Measurements from ENCODE around the gene MVB12A.

MVB12A gene

DNA sequence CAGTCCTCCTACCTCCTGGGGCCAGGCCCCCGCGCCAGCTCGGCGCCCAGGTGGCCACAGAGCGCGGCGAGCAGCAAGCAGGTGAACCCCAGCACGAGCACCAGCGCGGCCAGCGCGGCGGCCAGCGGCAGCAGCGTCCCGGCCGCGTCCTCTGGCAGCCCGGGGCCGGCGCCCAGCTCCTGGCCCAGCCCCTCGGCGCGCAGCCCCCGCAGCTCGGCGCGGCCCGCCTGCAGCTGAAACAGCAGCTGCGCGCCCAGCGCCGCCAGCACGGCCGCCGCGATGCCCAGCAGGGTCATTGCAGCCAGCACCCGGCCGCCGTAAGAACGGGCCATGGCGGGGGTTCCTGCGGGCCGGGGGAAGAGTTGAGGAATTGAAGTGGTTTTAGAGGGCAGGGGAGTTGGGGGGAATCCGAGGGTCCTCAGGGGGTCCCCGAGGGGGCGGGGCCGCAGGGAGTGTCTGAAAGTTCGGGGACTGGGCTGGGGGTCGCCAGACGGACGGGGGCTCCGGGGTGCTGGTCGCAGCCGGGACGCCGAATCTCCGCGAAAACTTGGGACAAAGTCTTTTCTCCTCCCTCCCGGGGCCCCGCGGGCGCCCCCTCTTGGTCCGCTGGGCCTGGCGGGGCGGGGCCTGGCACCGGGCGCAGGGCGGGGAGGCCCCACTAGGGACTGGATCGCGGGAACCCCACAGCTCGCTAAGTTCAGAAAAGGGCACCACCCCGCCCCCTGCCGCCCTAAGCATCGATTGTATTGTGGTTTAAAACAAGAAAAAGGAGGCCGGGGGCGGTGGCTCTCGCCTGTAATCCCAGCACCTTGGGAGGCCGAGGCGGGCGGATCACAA lies 28.5 kb downstream of the MVB12A start, which contains the start of gene TMEM221:
TMEM221 (minus strand) TSS at position 538 of the 837 bp plus-strand sequence; CDS start at position 332, 206 bp downstream.
- DNase-seq = no peak

DNA sequence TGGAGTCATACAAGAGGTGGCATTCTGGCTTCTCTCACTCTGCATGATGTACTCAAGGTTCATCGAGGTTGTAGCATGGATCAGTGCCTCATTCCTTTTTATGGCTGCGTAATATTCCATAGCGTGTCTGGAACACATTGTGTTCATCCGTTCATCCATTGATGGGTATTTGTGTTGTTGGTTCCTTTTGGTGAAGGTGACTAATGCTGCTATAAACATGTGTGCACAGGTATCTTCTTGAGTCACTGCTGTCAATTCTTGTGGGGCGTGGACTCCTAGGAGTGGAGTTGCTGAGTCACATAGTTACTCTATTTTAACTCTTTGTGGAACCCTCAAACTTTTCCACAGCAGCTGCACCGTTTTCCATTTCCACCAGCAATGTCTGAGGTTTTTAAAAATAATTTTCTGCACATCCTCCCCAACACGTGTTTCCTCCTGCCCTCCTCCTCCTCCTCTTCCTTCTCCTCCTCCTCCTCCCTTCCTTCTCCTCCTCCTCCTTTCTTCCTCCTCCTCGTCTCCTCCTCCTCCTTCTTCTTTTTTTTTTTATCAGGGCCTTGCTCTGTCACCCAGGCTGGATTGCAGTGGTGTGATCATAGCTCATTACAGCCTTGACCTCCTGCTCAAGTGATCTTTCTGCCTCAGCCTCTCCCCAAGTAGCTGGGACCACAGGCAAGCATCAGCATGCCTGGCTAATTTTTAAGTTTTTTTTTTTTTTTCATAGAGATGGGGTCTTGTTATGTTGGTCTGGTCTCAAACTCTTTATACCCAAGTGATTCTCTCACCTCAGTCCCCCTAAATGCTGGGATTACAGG lies 30.6 kb downstream of the MVB12A start:
- no peak for DNase-seq

DNA sequence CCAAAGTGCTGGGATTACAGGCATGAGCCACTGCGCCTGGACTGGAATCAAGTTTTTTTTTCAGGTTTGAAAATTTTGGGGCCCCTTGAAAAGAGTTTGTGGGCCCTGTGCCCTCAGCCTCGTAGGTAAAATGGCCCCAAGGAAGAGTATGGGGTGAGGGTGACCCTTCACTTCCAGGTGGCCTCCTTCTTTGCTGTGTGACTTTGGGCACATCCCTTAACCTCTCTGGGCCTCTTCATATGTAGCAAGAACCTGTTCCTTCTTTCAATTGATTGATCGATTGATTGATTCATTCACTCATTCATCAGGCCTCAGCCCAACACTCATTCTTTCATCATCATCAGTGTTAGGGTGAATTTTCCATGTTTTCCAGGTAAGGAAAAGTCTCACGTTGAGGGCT lies 32.0 kb downstream of the MVB12A start:
- no peak for DNase-seq

DNA sequence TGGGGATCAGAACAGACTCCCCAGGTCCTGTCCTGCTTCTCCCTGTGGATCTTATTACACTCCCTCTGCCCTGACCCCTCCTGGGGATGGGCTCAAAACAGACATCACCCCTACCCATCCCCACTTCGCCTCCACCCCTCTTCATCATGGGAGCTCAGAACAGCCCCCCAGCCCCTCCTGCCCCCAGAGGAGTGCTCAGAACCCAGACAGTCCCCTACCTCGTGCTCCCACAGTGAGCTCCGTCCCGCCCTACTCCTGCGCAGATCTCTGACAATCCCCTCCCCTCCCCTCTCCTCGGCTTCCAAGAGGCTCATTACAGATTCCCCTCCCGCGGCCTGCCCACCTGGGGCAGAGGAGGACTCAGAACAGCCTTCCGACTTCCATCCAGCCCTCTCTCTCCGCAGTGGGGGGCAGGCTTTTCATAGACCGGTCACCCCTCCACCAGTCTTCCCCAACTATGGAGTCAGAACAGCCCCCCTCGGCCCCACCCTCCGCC lies 34.8 kb downstream of the MVB12A start:
- DNase-seq = no peak

DNA sequence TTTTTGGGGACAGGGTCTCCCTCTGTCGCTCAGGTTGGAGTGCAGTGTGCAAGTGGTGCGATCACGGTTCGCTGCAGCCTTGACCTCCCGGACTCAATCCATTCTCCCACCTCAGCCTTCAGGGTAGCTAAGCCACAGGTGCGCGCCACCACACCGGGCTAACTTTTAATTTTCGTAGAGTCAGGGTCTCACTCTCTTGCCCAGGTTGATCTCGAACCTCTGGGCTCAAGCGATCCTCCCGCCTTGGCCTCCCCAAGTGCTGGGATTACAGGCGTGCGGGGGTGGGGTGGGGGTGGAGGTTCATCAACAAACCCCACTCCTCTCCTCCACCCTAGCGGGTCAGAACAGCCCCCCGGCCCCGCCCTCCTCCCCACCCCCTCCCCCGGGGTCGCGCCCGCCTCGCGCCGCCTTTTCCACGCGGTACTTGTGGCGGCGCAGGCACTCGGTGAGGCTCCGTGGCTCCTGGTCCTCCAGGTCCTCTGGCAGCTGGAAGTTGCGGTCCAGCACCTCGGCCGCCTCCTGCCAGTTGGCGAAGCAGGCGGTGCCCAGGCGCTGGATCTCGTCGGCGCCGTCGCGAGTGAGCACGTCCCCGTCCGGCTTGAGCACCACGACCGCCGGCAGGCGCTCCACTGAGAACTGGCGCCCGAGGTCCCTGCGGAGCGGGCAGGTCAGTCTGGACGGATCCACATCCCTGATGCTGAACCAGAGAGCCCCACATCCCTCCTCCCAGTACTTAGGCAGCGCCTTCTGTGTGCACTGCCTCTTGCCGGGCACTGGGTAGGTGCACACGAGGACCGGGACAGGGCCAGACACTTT lies 35.7 kb downstream of the MVB12A start:
- no peak for DNase-seq

DNA sequence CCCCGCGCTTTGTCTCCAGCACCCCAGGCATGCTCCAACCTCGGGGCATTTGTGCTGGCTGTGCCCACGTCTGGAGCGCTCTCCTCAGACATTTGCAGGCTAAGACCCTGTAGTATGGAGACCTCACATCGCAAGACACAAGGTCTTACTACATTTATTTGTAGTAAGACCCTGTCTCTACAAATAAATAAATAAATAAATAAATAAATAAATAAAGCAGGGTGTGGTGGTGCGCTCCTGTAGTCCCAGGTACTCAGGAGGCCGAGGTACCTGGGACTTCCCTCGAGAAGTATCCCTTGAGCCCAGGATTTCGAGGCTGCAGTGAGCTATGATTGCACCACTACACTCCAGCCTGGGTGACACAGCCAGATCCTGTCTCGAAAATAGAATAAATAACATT lies 36.3 kb downstream of the MVB12A start:
- no peak for DNase-seq

DNA sequence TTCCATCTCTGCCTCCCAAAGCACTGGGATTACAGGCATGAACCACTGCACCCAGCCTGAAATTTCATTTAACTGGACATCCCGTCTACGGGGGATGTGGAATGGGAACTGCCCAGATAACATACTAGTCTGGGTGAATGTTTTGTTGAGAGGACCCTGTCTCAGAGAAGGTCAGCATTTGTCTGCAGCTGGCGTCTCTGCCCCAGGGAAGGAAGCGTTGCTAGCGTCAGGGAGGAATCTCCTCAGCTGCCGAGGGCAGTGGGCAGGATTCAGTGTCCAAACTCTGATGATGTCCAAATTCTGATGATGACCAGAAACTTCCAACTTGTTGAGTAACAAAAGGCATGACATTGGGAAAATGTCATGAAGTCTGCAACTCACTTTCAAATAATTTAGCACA lies 37.8 kb downstream of the MVB12A start:
- DNase-seq = no peak

DNA sequence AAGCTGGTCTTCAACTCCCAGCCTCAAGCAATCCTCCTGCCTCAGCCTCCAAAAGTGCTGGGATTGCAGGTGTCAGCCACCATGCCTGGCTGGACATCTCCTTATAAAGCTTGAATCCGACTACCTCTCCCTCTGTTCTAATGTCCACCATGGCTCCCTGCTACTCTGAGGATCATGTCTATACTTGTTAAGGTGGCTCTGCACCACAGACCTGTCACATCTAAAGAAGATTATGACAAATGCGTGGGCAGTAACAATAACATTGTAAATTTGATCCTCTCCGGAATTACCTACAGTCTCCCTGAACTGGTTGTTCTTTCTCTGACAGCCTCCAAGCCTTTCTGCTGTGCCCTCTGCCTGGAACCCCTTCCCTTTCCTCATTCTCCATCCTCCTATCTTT lies 39.1 kb downstream of the MVB12A start:
- DNase-seq = no peak

DNA sequence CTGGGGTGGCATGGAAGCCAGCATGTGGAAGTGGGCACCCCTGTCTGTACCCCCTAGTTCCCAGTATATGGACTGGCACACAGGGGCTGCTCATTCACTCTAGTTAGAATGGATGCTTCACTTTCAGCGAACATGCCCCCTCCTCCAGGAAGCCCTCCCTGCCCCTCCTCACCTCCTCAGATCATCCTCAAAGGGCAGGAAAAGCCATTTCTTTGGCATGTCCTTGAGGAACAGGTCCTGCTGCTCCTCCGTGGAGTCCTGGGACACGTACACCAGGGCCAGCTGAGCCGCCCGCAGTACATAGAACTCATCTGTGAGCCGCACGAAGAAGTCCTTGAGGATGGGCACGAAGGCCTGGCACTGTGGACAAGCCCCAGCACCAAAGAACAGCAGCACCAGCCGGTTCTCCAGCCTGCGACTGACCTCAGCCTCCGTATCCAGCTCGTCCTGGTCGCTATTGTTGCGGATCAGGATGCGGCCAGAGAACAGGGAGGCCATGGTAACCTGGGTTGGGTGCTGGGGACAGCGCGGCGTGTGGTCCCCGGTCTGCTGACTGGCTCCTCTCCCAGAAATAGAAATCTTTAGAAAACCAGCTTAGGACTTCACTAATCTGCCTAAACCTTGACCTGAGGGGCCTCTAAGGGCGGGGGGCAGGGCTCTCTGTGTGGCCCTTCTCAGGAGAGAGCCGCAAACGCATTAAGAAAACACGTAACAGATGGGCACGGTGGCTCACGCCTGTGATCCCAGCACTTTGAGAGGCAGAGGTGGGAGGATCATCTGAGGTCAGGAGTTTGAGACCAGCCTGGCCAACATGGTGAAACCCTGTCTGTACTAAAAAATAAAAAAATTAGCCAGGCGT lies 40.8 kb downstream of the MVB12A start, which contains the start of gene NXNL1:
NXNL1 (minus strand) TSS at position 555 of the 859 bp plus-strand sequence; CDS start at position 498, 57 bp downstream.
- no peak for DNase-seq

DNA sequence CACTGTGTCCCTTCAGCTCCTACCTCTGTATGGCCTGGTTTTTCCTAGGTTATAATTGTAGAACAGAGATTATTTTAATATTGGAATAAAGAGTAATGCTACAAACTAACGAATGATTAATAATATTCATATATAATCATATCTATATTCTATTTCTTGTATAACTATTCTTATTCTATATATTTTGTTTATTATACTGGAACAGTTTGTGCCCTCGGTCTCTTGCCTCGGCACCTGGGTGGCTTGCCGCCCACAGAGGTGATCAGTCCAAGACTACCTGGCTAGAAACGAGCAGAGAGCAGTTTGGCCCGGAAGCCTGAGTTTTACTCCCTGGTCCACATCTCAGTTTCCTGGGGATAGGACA lies 46.6 kb downstream of the MVB12A start:
- DNase-seq = no peak

DNA sequence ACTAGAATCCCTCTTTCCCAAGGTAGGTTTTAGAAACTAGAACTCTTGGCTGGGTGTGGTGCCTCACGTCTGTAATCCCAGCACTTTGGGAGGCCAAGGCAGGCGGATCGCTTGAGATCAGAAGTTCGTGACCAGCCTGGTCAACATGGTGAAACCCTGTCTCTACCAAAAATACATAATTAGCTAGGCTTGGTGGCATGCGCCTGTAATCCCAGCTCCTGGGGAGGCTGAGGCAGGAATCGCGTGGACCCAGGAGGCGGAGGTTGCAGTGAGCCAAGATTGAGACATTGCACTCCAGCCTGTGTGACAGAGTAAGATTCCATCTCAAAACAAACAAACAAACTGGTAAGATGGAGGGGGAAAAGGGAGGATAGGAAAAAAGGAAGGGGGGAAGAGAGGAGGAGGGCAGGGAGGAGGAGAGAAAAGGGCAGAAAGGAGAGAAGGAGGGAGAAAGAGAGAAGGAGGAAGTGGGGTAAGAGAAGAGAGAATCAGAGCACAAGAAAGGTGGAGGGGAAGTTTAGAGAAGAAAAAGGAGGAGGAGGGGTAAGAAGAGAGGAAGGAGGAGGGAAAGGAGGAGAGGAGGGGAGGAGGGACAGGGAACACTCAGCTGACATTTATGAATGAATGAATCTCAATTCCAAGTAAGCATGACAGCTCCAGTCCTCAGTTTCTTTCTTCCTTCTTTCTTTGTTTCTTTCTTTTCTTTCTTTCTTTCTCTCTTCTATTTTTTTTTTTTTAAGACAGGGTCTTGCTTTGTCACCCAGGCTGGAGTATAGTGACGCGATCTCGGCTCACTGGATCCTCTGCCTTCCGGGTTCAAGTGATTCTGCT lies 47.8 kb downstream of the MVB12A start:
- no peak for DNase-seq

DNA sequence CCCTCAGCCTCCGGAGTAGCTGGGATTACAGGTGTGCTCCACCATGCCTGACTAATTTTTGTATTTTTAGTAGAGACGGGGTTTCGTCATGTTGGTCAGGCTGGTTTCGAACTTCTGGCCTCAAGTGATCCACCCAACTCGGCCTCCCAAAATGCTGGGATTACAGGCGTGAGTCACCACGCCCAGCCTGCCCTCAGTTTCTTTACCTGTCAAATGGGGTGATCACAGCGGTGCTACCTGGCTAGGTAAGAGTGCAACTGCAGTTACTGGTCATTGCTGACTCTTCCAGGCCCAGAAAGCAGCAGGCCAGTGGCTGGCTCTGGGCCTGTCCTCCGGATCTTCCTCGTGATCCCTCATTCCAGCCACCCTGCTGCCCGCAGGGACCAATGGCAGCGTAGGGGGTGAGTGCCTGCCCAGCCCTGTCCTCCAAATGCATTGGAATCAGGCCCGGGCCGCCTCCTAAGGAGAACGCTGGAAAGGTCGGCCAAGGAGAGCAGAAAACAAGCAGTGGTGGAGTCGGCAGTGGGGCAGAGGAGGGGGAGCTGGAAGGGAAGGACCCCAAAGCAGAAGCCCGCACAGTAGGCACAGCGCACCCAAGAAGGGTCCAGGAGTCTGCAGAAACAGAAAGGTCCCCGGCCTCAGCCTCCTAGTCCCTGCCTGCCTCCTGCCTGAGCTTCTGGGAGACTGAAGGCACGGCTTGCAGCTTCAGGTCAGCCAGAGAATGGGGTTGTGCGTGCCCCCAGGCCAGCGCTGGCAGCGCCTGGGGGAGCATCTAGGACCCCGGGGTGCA lies 48.6 kb downstream of the MVB12A start:
- DNase-seq = no peak

DNA sequence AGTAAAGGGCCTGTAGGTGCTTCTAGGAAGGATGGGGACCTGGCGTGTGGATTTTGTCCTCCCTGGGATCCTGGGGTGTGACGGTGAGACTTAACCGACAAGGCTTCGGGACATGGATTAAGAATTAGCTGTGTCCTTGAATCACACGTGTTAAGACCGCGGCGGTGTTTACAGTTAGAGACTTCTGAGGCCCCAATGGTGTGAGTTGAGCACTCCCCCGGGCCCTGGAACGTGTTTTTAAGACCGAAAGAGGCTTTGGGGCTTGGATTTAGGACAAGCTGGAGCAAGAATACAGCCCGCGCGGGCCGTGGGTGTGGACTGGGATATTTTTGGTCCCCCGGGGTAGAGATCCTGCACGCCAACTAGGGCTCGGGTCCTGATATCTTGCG lies 49.2 kb downstream of the MVB12A start:
- no peak for DNase-seq

DNA sequence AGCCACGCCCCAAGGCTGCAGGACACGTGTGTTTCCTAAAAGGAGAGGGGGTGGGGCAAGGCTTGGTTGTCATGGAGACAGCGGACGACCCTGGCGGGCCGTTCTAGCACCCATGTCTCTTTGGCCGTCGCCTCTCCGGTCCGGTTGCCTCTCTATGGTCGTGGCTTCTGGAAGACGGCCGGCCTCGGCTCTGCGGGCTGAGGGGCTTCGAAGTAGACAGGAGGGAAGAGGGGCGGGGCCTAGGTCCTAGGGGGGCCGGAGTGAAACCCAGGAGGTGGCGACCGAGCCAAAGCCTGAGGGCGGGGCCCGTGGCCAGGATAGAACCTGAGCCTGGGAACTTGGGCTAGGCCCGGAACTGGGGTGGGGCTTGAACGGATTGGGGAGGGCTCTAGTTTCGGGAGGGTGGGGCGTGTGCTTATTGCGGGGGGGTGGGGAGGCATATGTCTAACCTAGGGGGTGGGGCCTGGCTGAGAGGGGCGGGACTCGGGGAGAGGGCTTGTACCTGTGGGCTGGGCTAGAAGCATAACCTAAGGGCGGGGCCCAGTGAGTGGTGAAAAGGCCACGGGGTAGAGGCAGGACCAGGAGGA lies 49.7 kb downstream of the MVB12A start:
- peak; percentile 95 for DNase-seq

DNA sequence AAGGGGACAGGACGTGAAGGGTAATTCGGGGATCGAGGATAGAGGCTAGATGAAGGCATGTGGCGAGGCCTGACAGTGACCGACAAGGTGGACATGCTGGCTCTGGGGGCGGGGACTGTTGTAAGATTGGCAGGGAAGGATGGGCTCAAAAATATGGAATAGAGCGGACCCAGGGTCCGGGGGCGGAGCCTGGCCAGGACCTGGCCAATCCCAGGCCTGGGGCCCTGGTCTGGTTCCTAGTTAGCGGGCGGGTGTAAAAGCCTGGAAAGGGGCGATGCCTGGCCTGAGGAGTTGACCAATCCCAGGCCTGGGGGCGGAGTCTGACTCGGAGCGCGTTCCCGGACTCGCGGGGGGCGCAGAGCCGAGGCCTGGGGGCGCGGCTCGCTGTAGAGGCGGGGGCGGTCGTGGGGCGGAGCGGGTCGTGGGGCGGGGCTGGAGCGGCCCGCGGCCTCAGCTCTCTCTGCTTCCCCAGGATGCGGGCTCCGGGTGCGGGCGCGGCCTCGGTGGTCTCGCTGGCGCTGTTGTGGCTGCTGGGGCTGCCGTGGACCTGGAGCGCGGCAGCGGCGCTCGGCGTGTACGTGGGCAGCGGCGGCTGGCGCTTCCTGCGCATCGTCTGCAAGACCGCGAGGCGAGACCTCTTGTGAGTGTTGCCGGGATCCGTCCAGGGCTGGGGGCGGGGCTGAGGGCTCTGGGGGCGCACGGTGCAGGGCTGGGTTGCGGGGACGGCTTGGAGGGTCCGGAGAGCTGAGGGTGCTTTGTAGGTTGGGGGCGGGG lies 50.4 kb downstream of the MVB12A start, which contains the start of gene SLC27A1:
SLC27A1 (plus strand) TSS at position 457 of the 774 bp plus-strand sequence; CDS start at position 474, 17 bp downstream.
- DNase-seq = peak; percentile 96

DNA sequence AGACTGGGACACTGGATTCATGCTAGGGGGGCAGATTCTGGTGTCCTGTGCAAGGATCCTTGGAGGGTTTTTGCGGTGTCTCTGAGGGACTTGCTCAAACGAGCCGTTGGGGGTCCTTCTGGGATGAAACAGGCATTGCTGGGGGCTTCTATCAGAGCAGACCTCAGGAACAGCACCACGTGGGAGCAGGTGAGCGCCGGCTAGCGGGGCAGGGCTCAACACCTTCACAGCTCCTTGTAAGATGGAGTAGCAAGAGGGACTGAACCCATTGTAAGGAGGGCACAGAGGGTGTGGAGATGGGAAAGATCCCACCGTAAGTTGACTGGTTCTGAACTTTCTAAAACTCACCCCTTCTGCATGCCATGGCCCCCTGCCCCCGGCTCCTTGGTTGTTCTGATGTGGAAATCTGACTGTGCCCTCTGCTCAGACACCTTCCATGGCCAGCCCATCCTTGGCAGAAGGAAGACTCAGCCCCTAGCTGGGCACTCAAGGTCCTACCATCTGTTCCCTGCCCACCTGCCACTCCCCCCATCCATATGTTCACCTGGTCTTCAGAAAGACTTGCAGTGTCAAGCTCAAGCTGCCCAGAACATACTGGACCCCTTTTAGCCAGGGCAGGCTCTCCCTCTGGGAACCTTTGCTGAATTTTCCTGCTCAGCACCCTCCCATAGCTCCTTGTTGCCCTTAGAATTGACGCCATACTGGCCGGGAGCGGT lies 51.7 kb downstream of the MVB12A start:
- DNase-seq = no peak

DNA sequence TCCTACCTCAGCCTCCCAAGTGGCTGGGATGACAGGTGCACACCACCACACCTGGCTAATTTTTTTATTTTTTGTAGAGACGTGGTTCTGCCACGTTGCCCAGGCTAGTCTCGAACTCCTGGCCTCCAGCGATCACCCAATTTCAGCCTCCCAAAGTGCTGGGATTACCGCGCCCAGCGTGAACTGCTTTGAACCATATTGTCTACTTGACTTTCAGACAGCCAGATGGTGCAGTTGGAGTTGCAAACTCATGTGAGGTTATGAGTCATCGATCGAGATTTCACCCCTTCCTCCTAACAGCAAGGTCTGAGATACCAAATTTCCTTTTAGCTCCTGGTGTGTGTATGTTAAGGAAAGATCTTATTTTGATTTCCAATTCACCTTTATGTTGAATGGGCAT lies 53.2 kb downstream of the MVB12A start:
- DNase-seq = no peak

Data from NCI-H2029 (cell line).